HepG2 (cell line): ENCODE results near the gene ATG2A. TPM values are rescaled to one million over a fixed set of nuclear protein-coding genes. Genes with fewer than 3 reads are reported as not detected.

Experiments used
- CCAR2 ChIP-seq: fragments of 200-400 bp; formaldehyde crosslinking; optimal IDR thresholded peaks from 2 replicates; pipeline ENCODE3; 2018; ENCODE audit warnings: low read depth, mild to moderate bottlenecking, low read length, moderate library complexity
- MED8 ChIP-seq: sonication (generic); formaldehyde crosslinking; IDR thresholded peaks from 2 replicates; pipeline ENCODE4 v1.8.1; 2023; ENCODE audit warnings: mild to moderate bottlenecking, missing genetic modification reagents; ENCODE audit not compliant: insufficient replicate concordance
- PLRG1 ChIP-seq: fragments of 450-650 bp; conservative IDR thresholded peaks from 2 replicates; pipeline ENCODE4 v1.6.1; 2016
- RELA ChIP-seq: sonication (generic); formaldehyde crosslinking; IDR thresholded peaks from 2 replicates; pipeline ENCODE4 v1.4.0; 2020; ENCODE audit warnings: missing genetic modification reagents
- RXRA ChIP-seq: sonication (generic); formaldehyde crosslinking; IDR thresholded peaks from 2 replicates; pipeline ENCODE4 v1.5.1; 2020; ENCODE audit warnings: missing genetic modification reagents
- SALL1 ChIP-seq: sonication (generic); formaldehyde crosslinking; IDR thresholded peaks from 2 replicates; pipeline ENCODE4 v1.8.0; 2022; ENCODE audit warnings: mild to moderate bottlenecking, missing genetic modification reagents
- ZNF337 ChIP-seq: sonication (generic); formaldehyde crosslinking; IDR thresholded peaks from 2 replicates; pipeline ENCODE4 v1.5.1; 2020; ENCODE audit warnings: missing genetic modification reagents, low read depth, mild to moderate bottlenecking, borderline replicate concordance
- ZNF382 ChIP-seq: sonication (generic); formaldehyde crosslinking; IDR thresholded peaks from 2 replicates; pipeline ENCODE4 v1.5.0; 2020; ENCODE audit warnings: missing genetic modification reagents, mild to moderate bottlenecking, borderline replicate concordance
- ZNF432 ChIP-seq: sonication (generic); formaldehyde crosslinking; IDR thresholded peaks from 2 replicates; pipeline ENCODE4 v1.5.0; 2020; ENCODE audit warnings: missing genetic modification reagents, mild to moderate bottlenecking, borderline replicate concordance
- polyA plus RNA-seq, 8 experiments: library from polyadenylated mRNA; depleted of rRNA in 3 of 8; stranded (reverse) in 7 of 8; unstranded in 1 of 8; fragments of >200 nt; fragmentation: Illumina TruSeq in 4 of 8; extraction: Trizol in 4 of 8; gene quantifications; 2 replicates each; pipeline versions ENCODE4 v1.2.1 to v1.2.3, GENCODE V29; 2011 to 2016; ENCODE audit warnings: low read depth in 4 of 8, missing spikeins in 1 of 8, mixed read lengths in 1 of 8; ENCODE audit not compliant: insufficient read depth in 1 of 8
- total RNA-seq, 5 experiments: library from RNA; depleted of rRNA; stranded (reverse); fragments of >200 nt; fragmentation: Illumina TruSeq; extraction: Trizol; gene quantifications; 2 replicates each; pipeline ENCODE4 v1.2.3, GENCODE V29; 2016; ENCODE audit warnings: low read depth in 1 of 5
- TF ChIP-seq, protein P1 (sequence below): sonication (generic); formaldehyde crosslinking; IDR thresholded peaks from 2 replicates; pipeline ENCODE4 v1.5.0; 2020; ENCODE audit warnings: mild to moderate bottlenecking, missing genetic modification reagents, borderline replicate concordance
- TF ChIP-seq, protein P2 (sequence below): sonication (generic); formaldehyde crosslinking; IDR thresholded peaks from 2 replicates; pipeline ENCODE4 v1.4.0; 2020; ENCODE audit warnings: missing genetic modification reagents
- TF ChIP-seq, protein P3 (sequence below): sonication (generic); formaldehyde crosslinking; IDR thresholded peaks from 2 replicates; pipeline ENCODE4 v1.4.0; 2020; ENCODE audit warnings: missing genetic modification reagents
- TF ChIP-seq, protein P4 (sequence below): fragments of 450-650 bp; IDR thresholded peaks from 2 replicates; pipeline ENCODE4 v1.6.1; 2017
- TF ChIP-seq, protein P5 (sequence below): sonication (generic); formaldehyde crosslinking; IDR thresholded peaks from 2 replicates; pipeline ENCODE4 v1.4.0; 2020; ENCODE audit warnings: missing genetic modification reagents, borderline replicate concordance

ATG2A gene
- total and polyA plus RNA-seq, 2 of the 13 experiments (the other 11 are each of a cell fraction or from before 2014, with no cell fraction given) = 6.7 to 8.0 TPM

DNA sequence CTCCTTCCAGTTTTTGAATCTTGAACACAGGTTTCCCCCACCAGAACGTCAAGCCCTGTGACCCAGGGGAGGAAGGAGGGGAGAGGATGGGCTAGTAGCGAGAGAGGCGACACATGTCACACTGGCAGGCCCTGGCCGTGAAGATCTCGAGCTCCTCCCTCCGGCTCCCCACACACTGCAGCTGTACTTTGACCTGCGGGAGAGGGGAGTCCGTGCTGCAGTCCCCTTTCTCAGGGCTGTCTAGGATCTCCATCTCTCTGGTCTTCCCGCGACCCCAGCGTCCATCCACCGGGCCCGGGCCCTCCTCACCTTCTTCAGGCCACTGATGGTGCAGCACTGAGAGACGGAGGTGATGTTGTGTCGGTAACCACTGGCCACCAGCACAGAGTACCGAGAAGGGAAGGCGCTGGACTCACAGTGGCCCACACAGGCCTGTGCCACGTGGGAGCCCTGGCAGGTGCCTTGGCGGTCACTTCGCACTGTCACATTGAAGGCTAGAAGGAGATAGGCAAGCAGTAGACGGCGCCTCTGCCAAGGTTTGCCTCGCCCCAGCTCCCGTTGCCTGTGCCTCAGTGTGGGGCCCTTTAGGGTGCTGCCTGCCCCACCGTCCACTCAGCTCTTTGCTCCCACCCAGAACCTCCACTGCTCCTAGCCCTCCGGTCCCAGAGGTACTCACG lies 17.8 kb upstream of the ATG2A start (continued):
- TF ChIP-seq, protein P1, sequence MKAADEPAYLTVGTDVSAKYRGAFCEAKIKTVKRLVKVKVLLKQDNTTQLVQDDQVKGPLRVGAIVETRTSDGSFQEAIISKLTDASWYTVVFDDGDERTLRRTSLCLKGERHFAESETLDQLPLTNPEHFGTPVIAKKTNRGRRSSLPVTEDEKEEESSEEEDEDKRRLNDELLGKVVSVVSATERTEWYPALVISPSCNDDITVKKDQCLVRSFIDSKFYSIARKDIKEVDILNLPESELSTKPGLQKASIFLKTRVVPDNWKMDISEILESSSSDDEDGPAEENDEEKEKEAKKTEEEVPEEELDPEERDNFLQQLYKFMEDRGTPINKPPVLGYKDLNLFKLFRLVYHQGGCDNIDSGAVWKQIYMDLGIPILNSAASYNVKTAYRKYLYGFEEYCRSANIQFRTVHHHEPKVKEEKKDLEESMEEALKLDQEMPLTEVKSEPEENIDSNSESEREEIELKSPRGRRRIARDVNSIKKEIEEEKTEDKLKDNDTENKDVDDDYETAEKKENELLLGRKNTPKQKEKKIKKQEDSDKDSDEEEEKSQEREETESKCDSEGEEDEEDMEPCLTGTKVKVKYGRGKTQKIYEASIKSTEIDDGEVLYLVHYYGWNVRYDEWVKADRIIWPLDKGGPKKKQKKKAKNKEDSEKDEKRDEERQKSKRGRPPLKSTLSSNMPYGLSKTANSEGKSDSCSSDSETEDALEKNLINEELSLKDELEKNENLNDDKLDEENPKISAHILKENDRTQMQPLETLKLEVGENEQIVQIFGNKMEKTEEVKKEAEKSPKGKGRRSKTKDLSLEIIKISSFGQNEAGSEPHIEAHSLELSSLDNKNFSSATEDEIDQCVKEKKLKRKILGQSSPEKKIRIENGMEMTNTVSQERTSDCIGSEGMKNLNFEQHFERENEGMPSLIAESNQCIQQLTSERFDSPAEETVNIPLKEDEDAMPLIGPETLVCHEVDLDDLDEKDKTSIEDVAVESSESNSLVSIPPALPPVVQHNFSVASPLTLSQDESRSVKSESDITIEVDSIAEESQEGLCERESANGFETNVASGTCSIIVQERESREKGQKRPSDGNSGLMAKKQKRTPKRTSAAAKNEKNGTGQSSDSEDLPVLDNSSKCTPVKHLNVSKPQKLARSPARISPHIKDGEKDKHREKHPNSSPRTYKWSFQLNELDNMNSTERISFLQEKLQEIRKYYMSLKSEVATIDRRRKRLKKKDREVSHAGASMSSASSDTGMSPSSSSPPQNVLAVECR (CRISPR knock-in tag) = peak; percentile 58; the same call in 1 of the 2 replicates
- TF ChIP-seq, protein P2, sequence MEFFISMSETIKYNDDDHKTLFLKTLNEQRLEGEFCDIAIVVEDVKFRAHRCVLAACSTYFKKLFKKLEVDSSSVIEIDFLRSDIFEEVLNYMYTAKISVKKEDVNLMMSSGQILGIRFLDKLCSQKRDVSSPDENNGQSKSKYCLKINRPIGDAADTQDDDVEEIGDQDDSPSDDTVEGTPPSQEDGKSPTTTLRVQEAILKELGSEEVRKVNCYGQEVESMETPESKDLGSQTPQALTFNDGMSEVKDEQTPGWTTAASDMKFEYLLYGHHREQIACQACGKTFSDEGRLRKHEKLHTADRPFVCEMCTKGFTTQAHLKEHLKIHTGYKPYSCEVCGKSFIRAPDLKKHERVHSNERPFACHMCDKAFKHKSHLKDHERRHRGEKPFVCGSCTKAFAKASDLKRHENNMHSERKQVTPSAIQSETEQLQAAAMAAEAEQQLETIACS (CRISPR knock-in tag) = no peak
- TF ChIP-seq ZNF432 (CRISPR knock-in tag) = no peak
- TF ChIP-seq RXRA = no peak; the same call in 1 of the 2 replicates
- TF ChIP-seq ZNF337 = peak; percentile 77; the same call in 1 of the 2 replicates
- TF ChIP-seq RELA (CRISPR knock-in tag) = no peak
- peak; percentile 60 for TF ChIP-seq SALL1
- TF ChIP-seq CCAR2 = no peak
- TF ChIP-seq, protein P3, sequence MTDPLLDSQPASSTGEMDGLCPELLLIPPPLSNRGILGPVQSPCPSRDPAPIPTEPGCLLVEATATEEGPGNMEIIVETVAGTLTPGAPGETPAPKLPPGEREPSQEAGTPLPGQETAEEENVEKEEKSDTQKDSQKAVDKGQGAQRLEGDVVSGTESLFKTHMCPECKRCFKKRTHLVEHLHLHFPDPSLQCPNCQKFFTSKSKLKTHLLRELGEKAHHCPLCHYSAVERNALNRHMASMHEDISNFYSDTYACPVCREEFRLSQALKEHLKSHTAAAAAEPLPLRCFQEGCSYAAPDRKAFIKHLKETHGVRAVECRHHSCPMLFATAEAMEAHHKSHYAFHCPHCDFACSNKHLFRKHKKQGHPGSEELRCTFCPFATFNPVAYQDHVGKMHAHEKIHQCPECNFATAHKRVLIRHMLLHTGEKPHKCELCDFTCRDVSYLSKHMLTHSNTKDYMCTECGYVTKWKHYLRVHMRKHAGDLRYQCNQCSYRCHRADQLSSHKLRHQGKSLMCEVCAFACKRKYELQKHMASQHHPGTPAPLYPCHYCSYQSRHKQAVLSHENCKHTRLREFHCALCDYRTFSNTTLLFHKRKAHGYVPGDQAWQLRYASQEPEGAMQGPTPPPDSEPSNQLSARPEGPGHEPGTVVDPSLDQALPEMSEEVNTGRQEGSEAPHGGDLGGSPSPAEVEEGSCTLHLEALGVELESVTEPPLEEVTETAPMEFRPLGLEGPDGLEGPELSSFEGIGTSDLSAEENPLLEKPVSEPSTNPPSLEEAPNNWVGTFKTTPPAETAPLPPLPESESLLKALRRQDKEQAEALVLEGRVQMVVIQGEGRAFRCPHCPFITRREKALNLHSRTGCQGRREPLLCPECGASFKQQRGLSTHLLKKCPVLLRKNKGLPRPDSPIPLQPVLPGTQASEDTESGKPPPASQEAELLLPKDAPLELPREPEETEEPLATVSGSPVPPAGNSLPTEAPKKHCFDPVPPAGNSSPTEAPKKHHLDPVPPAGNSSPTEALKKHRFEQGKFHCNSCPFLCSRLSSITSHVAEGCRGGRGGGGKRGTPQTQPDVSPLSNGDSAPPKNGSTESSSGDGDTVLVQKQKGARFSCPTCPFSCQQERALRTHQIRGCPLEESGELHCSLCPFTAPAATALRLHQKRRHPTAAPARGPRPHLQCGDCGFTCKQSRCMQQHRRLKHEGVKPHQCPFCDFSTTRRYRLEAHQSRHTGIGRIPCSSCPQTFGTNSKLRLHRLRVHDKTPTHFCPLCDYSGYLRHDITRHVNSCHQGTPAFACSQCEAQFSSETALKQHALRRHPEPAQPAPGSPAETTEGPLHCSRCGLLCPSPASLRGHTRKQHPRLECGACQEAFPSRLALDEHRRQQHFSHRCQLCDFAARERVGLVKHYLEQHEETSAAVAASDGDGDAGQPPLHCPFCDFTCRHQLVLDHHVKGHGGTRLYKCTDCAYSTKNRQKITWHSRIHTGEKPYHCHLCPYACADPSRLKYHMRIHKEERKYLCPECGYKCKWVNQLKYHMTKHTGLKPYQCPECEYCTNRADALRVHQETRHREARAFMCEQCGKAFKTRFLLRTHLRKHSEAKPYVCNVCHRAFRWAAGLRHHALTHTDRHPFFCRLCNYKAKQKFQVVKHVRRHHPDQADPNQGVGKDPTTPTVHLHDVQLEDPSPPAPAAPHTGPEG = no peak
- TF ChIP-seq, protein P4, sequence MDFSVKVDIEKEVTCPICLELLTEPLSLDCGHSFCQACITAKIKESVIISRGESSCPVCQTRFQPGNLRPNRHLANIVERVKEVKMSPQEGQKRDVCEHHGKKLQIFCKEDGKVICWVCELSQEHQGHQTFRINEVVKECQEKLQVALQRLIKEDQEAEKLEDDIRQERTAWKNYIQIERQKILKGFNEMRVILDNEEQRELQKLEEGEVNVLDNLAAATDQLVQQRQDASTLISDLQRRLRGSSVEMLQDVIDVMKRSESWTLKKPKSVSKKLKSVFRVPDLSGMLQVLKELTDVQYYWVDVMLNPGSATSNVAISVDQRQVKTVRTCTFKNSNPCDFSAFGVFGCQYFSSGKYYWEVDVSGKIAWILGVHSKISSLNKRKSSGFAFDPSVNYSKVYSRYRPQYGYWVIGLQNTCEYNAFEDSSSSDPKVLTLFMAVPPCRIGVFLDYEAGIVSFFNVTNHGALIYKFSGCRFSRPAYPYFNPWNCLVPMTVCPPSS = no peak
- no peak for TF ChIP-seq ZNF382
- TF ChIP-seq, protein P5, sequence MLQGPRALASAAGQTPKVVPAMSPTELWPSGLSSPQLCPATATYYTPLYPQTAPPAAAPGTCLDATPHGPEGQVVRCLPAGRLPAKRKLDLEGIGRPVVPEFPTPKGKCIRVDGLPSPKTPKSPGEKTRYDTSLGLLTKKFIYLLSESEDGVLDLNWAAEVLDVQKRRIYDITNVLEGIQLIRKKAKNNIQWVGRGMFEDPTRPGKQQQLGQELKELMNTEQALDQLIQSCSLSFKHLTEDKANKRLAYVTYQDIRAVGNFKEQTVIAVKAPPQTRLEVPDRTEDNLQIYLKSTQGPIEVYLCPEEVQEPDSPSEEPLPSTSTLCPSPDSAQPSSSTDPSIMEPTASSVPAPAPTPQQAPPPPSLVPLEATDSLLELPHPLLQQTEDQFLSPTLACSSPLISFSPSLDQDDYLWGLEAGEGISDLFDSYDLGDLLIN (CRISPR knock-in tag) = peak; percentile 68; the same call in 1 of the 2 replicates
- no peak for TF ChIP-seq MED8
- TF ChIP-seq PLRG1 = no peak
